GM18505 (cell line): ENCODE data around the gene CSKMT.
A peak's percentile ranks its signal among the peaks of the same experiment; 100 is the strongest.
"Not testable (repeated sequence)": the region's sequence is repeated elsewhere in the genome, so short reads cannot be mapped to it uniquely, and the experiment has no call there.

ENCODE experiments used
- ATAC-seq: cut with Tn5 transposase; IDR thresholded peaks from one replicate; pipeline ENCODE4 v1.9.1; 2021; ENCODE audit not compliant: unreplicated experiment
- POLR2A ChIP-seq: IDR thresholded peaks from 4 replicates; pipeline ENCODE4 v1.6.1; 2011; ENCODE audit warnings: borderline replicate concordance; ENCODE audit not compliant: insufficient read depth, insufficient read length; ENCODE audit errors: extremely low read depth

CSKMT gene

DNA sequence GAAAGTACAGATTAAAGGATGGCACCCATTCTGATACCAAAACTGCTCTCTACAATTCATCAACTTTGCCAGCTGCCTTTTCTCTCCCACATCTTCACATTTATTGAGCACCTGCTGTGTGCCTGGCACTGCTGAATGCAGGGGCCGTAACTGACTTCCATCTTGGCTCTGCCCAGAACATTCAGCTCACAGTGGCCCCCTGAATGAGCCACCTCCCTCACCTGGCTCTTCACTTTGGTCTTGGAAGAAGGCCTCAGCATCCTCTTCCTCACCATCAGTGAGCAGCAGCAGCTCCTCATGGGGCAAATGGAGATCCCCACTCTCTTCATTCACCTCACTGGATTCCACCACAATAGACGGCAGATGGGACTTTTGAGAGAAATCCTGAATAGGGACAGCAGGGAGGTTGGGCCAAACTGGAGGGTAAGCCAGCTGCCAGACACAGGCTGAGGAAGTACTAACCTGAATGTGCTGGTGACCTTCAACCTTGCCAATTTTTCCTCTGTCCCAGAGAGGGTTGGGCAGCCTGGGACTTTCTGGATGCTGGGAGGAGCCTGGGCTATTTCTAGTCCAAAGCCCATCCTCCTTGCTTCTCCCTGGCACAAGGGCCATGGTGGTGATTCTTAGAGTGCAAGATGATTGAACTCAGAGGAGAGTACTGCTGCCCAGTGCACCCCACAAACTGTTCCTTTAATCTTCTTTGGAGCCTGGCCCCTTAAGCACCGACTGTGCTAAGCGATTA is 4.5 kb downstream of the CSKMT start:
- TF ChIP-seq POLR2A, result no peak
- ATAC-seq, result no peak

DNA sequence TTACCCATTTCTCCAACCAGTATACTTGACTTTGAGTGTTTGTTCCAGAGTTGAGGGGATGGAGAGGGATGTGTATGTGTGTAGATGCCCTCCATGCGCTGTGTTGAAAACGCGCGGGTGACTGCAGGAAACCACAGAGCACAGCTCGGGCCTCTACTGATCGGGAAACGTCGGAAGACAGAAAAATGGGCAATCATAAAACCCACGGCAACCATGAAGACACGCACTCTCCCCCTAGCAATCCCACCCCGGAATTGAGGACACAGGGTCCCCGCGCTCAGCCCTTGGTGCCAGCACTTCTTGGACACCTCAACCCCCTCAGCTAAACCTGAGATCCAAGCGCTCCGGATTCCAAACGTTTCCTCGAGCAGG is 6.1 kb downstream of the CSKMT start:
- TF ChIP-seq POLR2A, result no peak
- ATAC-seq, result peak; percentile 12

DNA sequence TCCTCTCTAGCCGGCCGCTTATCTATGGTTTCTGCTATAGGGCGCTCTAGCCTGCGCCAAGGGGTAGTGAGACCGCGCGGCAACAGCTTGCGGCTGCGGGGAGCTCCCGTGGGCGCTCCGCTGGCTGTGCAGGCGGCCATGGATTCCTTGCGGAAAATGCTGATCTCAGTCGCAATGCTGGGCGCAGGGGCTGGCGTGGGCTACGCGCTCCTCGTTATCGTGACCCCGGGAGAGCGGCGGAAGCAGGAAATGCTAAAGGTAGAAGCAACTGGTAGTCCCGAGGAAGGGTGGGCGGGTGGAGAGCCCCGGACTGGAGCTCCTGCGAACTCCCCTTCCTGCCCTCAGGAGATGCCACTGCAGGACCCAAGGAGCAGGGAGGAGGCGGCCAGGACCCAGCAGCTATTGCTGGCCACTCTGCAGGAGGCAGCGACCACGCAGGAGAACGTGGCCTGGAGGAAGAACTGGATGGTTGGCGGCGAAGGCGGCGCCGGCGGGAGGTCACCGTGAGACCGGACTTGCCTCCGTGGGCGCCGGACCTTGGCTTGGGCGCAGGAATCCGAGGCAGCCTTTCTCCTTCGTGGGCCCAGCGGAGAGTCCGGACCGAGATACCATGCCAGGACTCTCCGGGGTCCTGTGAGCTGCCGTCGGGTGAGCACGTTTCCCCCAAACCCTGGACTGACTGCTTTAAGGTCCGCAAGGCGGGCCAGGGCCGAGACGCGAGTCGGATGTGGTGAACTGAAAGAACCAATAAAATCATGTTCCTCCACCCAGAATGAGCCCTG is 6.7 kb downstream of the CSKMT start, which contains the start of the genes LBHD1 and UQCC3:
Gene LBHD1 (minus strand): TSS at position 660 of the 782 bp plus-strand sequence. CDS start 2,236 bp downstream, outside the sequence.
Gene UQCC3 (plus strand): TSS at position 66 of the 782 bp plus-strand sequence. CDS start 73 bp downstream, at position 139.
- TF ChIP-seq POLR2A, result peak; percentile 84
- peak; percentile 53 for ATAC-seq

DNA sequence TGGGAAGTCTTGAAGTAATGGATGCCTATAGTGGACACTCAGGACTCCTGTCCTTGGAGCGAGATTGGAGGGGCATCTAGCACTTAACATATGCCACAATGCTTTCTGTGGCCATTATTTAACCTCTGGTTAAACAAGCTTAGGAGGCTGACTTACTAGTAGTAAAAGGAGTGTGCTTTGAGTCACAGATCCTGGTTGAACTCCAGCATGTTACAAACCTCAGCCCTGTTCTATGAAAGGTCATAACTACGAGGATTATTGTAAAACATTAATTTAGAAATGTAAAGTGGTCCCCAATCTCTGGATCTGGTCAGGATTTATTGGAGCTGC is 8.0 kb downstream of the CSKMT start:
- no peak for ATAC-seq

DNA sequence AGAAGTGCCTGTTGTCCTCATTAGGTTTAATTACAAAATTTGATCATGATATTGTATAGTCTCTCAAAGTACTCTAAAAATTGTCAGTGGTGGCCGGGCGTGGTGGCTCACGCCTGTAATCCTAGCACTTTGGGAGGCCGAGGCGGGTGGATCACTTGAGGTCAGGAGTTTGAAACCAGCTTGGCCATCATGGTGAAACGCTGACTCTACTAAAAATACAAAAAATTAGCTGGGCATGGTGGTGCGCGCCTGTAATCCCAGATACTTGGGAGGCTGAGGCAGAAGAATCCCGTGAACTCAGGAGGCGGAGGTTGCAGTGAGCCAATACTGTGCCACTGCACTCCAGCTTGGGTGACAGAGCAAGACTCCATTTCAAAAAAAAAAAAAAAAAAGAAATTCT is 10.3 kb downstream of the CSKMT start:
- ATAC-seq, result not testable (repeated sequence)

More for the DNA sequence above, 8.0 kb downstream of the CSKMT start:
- TF ChIP-seq POLR2A, result no peak

DNA sequence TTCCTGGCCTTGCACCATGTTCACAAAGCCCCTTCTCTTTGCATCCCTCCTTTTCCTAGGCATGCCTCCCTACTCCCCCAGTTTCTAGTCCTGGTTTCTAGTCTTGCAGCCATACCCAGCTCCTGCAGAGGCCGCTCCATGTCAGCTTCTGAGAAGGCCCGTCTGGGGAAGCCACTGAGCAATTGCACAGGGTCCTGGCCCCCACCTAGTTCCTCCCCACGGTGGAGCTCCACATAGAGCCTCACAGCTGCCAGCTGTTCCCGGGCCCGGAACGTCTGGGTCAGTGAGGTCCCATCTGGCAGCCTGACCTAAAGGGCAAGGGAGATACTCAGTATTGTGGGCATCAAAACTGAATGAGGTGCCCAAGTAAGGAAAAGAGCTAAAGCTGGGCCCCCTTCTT is 11.6 kb downstream of the CSKMT start:
- no peak for ATAC-seq
- TF ChIP-seq POLR2A, result peak; percentile 19

DNA sequence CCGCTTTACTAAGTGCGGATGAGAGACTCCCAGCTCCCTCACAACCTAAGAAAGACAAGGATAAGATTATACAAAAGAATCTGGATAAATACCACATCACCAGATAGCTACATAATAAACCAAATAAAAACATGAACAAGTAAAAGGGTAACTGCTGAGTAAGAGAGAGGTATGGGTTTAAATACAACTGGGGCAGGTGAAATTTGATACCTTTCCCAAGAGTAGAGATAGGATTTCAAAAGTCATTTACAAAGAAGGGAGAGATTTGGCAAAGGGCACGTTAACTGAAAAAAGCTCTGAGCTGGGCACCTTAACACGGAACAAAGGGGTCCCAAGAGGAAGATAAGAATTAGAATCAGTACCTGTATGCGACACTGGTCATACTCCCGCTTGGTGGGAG is 12.0 kb downstream of the CSKMT start:
- TF ChIP-seq POLR2A, result no peak
- ATAC-seq, result no peak

DNA sequence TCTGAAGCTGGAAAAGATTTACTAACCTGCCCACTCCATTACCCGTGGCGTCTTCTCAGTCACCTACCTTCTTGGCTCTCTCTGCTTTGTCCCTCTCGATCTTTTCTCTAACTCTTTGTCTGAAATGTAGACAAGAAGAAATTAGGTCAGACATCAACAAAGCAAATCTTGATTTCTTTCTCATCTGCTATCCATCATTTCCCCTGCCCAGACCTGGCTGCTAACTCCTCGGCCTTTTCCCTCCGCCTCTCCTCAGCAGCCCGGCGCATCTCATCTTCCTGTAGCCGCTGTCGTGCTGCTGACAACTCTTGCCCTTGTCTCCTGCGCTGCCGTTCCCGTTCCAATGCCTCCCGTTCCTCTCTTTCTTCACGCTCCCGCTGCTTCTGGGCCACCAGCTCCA is 12.6 kb downstream of the CSKMT start:
- no peak for TF ChIP-seq POLR2A
- ATAC-seq, result no peak

DNA sequence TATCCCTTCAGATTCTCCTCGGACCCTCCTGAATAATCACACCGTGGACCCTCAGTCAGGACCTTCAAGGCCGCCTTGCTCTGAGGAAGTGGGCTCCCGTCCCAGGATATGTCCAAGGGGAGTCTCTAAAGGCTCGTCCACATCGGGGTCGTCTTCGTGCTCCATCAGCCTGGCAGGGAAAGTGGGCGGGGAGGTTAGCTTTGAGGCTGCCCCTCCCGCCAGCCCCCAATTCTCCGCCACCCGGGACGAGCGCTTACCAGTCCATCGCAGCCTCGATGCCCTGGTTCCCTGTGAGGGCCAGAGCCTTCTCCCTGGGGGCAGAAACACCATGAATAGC is 13.3 kb downstream of the CSKMT start:
- no peak for ATAC-seq
- no peak for TF ChIP-seq POLR2A

DNA sequence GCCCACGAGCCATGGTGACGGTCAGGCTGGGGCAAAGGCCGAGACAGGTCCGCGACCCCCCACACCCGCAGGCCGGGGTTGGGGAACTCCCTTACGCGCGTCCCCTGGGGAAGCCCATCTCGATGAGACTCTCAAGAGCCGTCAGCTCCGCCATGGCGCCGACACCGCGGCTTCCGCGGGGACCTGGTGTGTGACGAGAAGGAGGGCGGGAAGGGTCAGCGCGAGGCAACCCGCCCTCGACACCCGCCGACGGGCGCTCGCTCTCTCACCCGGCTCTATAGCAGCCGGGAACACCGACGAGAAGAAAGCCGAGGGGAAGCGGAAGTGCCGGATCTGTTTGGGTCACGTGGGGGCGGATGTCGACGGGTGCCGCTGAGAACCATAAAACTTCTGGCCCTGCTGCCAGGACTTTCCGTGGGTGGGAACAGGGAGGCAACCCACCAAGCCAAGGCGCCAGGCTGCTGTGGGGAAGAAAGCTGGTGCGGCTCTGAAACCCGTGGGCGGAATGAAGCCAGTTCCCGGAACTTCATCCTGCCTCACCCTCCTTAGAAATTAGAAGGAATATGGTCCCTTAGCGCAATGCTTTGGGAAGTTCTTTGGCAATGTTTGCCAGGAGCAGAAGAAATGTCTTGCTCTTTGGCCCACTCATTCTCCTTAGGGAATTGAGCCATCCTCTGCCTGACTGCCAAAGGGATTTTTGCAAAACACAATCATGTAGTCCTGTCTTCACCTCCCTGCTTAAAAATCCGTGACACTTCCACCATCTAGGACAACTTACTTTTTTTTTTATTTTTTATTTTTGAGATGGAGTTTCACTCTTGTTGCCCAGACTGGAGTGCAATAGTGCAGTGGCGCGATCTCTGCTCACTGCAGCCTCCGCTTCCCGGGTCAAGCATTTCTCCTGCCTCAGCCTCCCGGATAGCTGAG is 13.9 kb downstream of the CSKMT start, which contains the start of gene UBXN1:
Gene UBXN1 (minus strand): TSS at position 304 of the 927 bp plus-strand sequence. CDS start 150 bp downstream, at position 154.
- ATAC-seq, result peak; percentile 59
- TF ChIP-seq POLR2A, result peak; percentile 88

DNA sequence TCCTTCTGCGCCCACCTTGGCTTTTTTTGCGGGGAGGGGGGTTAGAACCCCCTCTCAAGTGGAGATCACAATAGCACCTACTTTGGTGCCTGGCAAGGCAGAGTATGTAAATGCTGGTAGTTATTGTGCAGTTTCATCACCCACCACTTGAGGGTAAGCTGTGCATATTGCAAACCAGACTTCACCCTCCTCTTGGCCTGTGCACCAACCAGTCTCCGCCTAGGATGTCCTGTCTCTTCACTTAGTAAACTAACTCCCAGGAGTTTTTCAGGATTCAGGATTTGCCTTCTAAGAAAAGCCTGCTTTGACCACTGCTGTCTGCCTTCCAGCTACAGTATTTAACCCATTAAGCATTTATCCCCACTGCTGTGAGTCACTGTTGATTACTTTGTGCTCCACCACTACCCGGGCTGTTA is 15.7 kb downstream of the CSKMT start:
- peak; percentile 50 for ATAC-seq
- TF ChIP-seq POLR2A, result no peak

DNA sequence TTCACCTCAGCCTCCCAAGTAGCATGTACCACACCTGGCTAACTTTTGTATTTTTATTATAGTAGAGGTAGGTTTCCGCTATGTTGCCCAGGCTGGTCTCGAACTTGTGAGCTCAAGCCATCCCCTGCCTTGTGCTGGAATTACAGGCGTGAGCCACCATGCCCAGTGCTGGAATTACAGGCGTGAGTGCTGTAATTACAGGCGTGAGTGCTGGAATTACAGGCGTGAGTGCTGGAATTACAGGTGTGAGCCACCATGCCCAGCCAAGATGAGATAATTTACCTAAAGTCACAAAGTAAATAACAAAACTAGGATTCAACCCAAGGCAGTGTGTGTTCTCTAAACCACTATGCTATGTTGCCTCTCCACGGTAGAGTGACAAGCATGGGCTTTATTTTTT is 17.4 kb downstream of the CSKMT start:
- TF ChIP-seq POLR2A, result no peak
- ATAC-seq, result no peak

DNA sequence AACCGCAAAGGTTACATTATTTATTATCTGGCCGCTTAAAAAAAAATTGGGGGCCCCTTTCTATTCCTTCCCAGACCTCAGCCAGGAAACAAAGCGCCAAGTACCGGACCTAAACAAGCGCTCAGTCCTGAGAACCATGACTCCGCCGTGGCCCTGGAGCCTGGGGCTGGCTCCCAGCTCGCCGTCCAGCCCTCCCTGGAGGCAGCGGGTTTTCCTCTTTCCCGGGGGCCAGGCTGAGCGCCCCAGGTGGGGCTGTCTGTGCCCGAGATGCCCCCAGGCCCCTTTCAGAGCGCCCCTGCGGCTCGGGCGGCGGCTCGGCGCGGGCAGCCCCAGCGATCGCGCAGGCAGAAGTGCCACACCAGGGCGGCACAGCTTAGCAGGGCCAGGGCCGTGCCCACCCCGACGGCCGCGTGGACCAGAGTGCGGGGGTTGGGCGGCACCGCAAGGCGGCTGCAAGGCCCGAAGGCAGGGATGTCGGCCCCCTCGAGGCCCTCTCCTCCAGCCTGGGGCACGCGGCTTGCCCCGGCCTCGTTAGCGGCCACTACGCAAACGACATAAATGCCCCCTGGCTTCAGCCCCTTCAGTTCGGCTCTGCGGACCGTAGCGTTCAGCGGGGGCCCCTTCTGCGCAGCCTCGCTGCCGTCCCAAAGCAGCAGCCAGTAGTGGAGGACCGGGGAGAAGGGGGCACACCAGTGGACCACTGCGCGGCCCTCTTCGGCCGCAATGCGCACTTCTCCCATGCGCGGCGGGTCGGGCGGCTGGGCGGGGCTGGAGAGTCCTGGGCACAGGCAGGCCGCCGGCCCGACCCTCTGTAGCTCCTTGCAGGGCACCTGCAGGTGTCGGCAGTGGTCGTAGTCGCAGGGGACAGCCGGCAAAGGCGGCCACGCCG is 22.6 kb downstream of the CSKMT start:
- ATAC-seq, result no peak
- no peak for TF ChIP-seq POLR2A

DNA sequence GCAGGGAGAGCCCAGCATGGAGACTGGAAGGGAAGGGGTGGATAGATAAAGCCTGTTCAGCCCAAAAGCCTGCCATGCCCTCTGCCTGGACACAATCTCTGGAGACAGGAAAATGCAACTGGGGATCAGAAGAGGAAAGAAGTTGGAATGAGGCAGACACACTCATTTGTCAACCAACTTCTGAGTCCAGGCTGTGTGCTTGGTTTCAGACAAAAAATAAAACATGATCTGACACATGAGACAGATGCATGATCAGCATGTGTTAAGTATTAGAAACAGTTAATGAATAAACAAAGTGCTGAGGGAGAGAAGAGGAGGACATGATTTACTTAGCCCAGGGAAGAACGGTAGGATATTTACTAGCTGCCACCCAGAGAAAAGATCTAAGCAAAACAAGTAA is 23.4 kb downstream of the CSKMT start:
- no peak for TF ChIP-seq POLR2A
- ATAC-seq, result no peak
